Measurements from ENCODE around the gene SPARC. TPM values are rescaled to one million over a fixed set of nuclear protein-coding genes. Genes with fewer than 3 reads are reported as not detected.

SPARC gene
- polyA plus RNA-seq, 3 donors, result 1,921 to 2,648 (median 2,320) TPM

GRCh38 chr5:151647320-151647861 lies 39.3 kb downstream of the SPARC start:
- no peak for DNase-seq (ENCODE audit: extremely low read depth in 1 of 11, low read depth in 9 of 11, low spot score in 4 of 11)

- no peak for DNase-seq (ENCODE audit: extremely low read depth in 1 of 11, low read depth in 9 of 11, low spot score in 4 of 11)
Observed at GRCh38 chr5:151646334-151646733, 40.4 kb downstream of the SPARC start.

DNA sequence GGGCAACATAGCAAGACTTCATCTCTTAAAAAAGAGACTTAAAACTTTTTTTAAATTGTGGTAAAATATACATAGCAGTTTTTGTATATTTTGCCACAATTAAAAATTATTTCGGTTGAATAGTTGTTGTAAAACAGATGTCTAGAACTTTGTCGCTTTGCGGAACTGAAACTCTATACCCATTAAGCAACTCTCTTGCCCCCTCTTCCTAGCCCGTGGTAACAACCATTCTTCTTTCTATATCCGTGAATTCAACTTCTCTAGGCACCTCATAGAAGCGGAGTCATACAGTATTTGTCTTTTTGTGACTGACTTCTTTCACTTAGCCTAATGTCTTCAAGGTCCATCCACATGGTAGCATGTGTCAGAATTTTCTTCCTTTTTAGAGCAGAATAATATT lies 43.3 kb downstream of the SPARC start:
- DNase-seq (ENCODE audit: extremely low read depth in 1 of 11, low read depth in 9 of 11, low spot score in 4 of 11), result no peak

DNA sequence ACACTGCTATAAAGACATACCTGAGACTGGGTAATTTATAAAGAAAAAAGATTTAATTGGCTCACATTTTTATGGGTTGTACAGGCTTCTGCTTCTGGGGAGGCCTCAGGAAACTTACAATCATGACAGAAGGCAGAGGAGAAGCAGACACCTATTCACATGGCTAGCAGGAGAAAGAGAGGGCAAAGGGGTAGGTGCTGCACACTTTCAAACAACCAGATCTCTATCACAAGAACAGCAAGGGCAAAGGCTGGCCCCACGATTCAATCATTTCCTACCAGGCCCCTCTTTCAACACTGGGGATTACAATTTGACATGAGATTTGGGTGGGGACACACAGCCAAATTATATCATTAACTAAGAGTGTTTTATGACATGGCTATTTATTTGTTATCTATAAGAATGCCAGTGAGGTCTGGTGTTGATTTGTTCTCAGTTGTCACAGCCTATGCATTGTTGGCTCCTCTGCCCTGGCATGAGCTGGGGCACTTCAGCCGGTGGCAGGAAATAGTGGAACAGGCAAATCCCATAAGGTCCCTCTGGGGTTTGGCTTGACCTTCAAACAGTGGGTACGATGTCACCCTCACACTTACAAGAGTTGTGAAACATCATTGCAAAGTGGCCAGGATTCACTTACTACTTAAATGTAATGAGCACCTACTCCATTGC lies 44.1 kb downstream of the SPARC start:
- no peak for DNase-seq (ENCODE audit: extremely low read depth in 1 of 11, low read depth in 9 of 11, low spot score in 4 of 11)

GRCh38 chr5:151638619-151639018 lies 48.1 kb downstream of the SPARC start:
- DNase-seq (ENCODE audit: extremely low read depth in 1 of 11, low read depth in 9 of 11, low spot score in 4 of 11), result no peak

DNA sequence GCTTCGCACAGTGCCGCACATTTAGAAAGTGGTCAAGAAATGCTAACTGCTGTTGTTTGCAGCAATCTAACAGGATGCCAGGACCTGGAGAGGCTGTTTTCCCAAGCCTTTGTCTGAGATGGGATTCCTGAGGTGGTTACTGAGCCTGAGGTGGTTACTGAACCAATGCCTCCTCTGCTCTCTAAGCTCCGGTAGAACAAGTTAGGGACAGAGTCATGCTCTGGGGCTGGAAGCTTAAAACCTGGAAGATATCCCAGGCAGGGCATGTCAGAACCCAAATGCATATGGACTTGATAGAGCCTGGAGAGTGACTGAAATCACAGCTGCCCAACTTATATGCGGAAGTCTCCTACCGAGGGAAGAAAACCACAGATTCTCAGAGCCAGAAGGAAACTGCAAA lies 49.0 kb downstream of the SPARC start:
- no peak for DNase-seq (ENCODE audit: extremely low read depth in 1 of 11, low read depth in 9 of 11, low spot score in 4 of 11)

GRCh38 chr5:151633892-151634291 lies 52.8 kb downstream of the SPARC start:
- DNase-seq (ENCODE audit: extremely low read depth in 1 of 11, low read depth in 9 of 11, low spot score in 4 of 11), result no peak

GRCh38 chr5:151632941-151633340 lies 53.8 kb downstream of the SPARC start:
- no peak for DNase-seq (ENCODE audit: extremely low read depth in 1 of 11, low read depth in 9 of 11, low spot score in 4 of 11)

DNA sequence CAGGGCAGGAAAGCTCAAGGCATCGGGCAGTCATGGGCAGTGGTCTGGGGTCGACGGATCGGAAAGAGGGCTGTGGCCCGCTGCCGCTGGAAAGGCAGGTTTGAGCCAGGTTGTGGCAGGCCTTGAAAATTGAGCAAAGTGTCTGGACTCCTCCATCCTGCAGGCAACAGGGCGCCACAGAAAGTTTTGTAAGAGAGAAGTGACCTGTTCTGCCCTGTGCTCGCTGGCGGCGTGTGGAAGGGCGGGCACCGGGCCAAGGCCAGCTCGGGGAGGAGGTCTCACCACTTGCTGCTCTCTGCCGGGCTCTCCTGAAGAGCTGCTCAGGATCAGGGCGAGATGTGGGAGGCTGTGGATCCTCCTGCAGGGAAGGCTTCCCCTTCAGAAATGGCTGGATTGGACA lies 54.2 kb downstream of the SPARC start:
- DNase-seq (ENCODE audit: extremely low read depth in 1 of 11, low read depth in 9 of 11, low spot score in 4 of 11), result no peak

DNA sequence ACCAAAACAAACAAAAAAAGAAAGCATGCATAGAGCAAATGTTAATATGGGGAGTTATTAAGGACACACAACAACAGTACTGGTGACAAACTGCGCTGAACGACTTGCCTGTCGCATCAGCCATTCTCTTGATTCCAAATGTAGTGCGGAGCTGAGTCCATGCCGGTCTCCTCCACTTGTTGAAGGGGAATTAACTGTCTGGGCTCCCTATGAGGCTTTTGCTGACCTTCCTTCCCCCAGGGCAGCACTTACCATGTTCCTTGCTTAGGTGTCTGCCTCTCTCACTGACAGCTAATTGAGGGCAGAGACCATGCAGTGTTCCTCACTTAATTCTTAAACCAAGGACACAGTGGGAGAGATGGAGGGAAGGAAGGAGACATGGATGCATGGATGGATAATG lies 54.8 kb downstream of the SPARC start:
- DNase-seq (ENCODE audit: extremely low read depth in 1 of 11, low read depth in 9 of 11, low spot score in 4 of 11), result no peak

DNA sequence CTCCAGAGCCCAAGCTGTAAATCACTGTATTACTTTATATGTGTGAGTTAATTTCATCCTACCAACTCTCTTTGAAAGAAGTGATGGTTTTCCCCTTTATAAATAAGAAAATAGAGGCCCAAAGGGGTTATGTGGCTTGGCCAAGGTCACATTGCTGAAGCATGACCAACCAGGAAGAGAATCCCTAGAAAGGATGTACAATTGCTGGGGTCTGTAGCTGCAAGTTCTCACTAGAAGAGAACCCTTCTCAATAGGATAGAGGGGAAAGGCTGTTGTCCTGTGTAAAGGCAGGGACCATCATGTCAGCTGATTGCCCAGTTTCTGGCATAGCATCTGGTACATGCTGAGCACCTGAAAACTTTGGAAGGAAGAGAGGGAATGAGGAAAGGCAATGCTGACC lies 56.6 kb downstream of the SPARC start:
- DNase-seq (ENCODE audit: extremely low read depth in 1 of 11, low read depth in 9 of 11, low spot score in 4 of 11), result no peak

- DNase-seq (ENCODE audit: extremely low read depth in 1 of 11, low read depth in 9 of 11, low spot score in 4 of 11), result no peak
Observed at GRCh38 chr5:151628112-151628823, 58.4 kb downstream of the SPARC start.

- DNase-seq (ENCODE audit: extremely low read depth in 1 of 11, low read depth in 9 of 11, low spot score in 4 of 11), result no peak
Observed at GRCh38 chr5:151627650-151628049, 59.1 kb downstream of the SPARC start.

DNA sequence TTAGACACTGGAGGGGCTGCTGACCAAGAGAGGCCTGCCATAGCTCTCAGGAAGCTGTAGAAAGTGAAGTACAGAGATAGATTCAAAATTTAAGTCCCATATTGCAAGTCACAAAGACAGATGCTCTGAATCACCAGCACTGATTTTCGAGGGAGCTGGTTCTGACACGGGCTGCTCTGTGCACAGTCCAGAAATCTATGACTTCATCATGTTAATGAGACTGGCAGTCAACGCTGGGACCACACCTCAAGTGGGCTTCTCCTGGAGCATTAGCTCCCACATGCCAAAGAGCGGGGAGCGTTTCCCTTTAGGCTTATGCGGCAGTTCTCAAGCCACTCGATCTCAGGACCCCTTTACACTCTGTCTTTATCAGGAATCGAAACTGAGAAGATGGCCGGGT lies 61.4 kb downstream of the SPARC start:
- DNase-seq (ENCODE audit: extremely low read depth in 1 of 11, low read depth in 9 of 11, low spot score in 4 of 11), result no peak

GRCh38 chr5:151624476-151624875 lies 62.2 kb downstream of the SPARC start:
- no peak for DNase-seq (ENCODE audit: extremely low read depth in 1 of 11, low read depth in 9 of 11, low spot score in 4 of 11)

GRCh38 chr5:151622367-151623088 lies 64.2 kb downstream of the SPARC start:
- no peak for DNase-seq (ENCODE audit: extremely low read depth in 1 of 11, low read depth in 9 of 11, low spot score in 4 of 11)

- DNase-seq (ENCODE audit: extremely low read depth in 1 of 11, low read depth in 9 of 11, low spot score in 4 of 11), result no peak
Observed at GRCh38 chr5:151620461-151620840, 66.3 kb downstream of the SPARC start.

GRCh38 chr5:151619812-151620460 lies 66.8 kb downstream of the SPARC start:
- no peak for DNase-seq (ENCODE audit: extremely low read depth in 1 of 11, low read depth in 9 of 11, low spot score in 4 of 11)

DNA sequence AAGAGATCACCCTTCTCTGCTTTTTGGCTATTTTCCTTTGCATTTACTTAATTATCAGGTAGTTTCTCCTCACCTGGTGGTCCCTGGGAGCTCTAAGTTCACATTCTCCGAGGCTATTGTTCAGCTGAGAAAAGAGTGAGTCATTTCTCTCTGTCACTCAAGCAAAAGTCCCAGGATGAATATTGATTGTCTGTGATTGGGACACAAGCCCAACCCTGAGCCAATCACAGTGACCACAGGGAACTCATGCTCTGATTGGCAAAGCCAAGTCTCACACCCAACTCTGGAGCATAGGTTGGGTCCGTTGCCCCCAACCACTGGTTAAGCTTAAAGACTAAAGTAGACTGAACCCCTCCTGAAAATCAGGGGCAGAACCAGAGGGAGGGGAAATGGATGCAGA lies 67.8 kb downstream of the SPARC start:
- DNase-seq (ENCODE audit: extremely low read depth in 1 of 11, low read depth in 9 of 11, low spot score in 4 of 11), result no peak

Data from renal cortex interstitium (tissue), 11 donors.